Measurements from ENCODE around the gene POLR3F. TPM values are rescaled to one million over a fixed set of nuclear protein-coding genes. Genes with fewer than 3 reads are reported as not detected.

Gene POLR3F
- total and polyA plus RNA-seq, 9 of the 15 experiments (the other 6 are each of a cell fraction or from before 2014, with no cell fraction given) = 7.0 to 15.0 (median 9.6) TPM

DNA sequence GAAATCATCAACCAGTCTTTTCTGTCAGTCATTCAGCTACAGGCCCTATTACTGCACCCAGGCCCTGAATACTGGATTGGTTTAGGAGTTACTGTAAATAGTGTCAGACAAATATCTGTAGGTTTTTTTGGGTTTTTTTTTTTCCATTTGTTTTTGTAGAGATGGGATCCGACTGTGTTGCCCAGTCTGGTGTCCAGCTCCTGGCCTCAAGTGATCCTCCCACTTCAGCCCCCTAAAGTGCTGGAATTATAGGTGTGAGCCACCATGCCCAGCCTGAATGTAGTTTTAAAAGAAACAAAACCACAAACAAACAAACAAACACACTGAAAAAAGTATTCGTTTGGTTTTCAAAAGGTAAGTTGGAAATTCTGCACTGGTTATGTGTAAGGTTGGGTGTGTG is 40.0 kb upstream of the POLR3F start:
- Histone ChIP-seq H3K4me1 (replicated peaks in 1 of 2; ENCODE audit: control insufficient read depth in 2 of 2, insufficient read depth in 2 of 2, low read length in 2 of 2) (no peaks in the 10 kb centered on the region), H3K4me3 (no peak overlapping the region), H3K9me3 (replicated peaks; ENCODE audit: control insufficient read depth, insufficient read depth, low read depth, low read length) (no peaks in the 10 kb centered on the region), H3K9ac (ENCODE audit: insufficient read depth in 1 of 2, low read depth in 2 of 2, low read length in 2 of 2) (no peak overlapping the region), H3K27me3 (ENCODE audit: control insufficient read depth in 2 of 2, insufficient read depth in 2 of 2, low read length in 2 of 2) (peaks cover 0 to 6% of the 10 kb centered on the region in 2 experiments; a peak in 3 of 5 replicates), H3K9me1 (ENCODE audit: control insufficient read depth, insufficient read depth, low read length) (no peaks in the 10 kb centered on the region), H3K79me2 (ENCODE audit: control insufficient read depth, insufficient read depth, low read length) (no peaks in the 10 kb centered on the region), H3K4me2 (ENCODE audit: insufficient read depth, low read length) (no peak overlapping the region), H4K20me1 (replicated peaks; ENCODE audit: control insufficient read depth, insufficient read depth, low read length) (no peaks in the 10 kb centered on the region), H3K27ac (ENCODE audit: extremely low read depth, low read depth, low read length) (no peak overlapping the region), H3K36me3 (ENCODE audit: control insufficient read depth, insufficient read depth, low read length) (no peaks in the 10 kb centered on the region), H2AFZ (ENCODE audit: low read depth, low read length) (no peak overlapping the region)
- no peak for TF ChIP-seq ZNF165 (CRISPR knock-in tag; IDR thresholded peaks at IDR 0.05; ENCODE audit: borderline replicate concordance)
- TF ChIP-seq POU5F1 (IDR thresholded peaks at IDR 0.05; ENCODE audit: borderline replicate concordance, low read depth, low read length, partially characterized antibody) = no peak
- POLR2A ChIA-PET = no interaction called here
- no peak for DNase-seq (ENCODE audit: extremely low read depth in 1 of 4, low spot score in 3 of 4)
- CTCF ChIA-PET (ENCODE audit: low intra/inter-chr PET ratio) = no interaction called here
- FAIRE-seq = no peak
- ATAC-seq = no peak
- intact Hi-C loops (cut with micrococcal nuclease) (no loop called here), in situ Hi-C loops (cut with MboI) (no loop called here)
- BruUV-seq (replicated peaks) = no TSS peak
- WGBS (ENCODE audit: insufficient coverage, low coverage, missing lambda C conversion rate) = 0% methylated on average over 2 of the region's 2 CpGs

GRCh38 chr20:18428490-18429173 is 38.6 kb upstream of the POLR3F start:
- H3K79me2 ChIP-seq (ENCODE audit: control insufficient read depth, insufficient read depth, low read length) = no peaks in the 10 kb centered on the region
- H3K4me1 ChIP-seq (replicated peaks in 1 of 2; ENCODE audit: control insufficient read depth in 2 of 2, insufficient read depth in 2 of 2, low read length in 2 of 2) = no peaks in the 10 kb centered on the region
- in situ Hi-C loops (cut with MboI) = no loop called here
- no peak overlapping the region for H3K4me2 ChIP-seq (ENCODE audit: insufficient read depth, low read length)
- H3K27me3 ChIP-seq (ENCODE audit: control insufficient read depth in 2 of 2, insufficient read depth in 2 of 2, low read length in 2 of 2) = peaks cover 0 to 6% of the 10 kb centered on the region in 2 experiments; a peak in 3 of 5 replicates
- H3K4me3 ChIP-seq = no peak overlapping the region
- H3K9me3 ChIP-seq (replicated peaks; ENCODE audit: control insufficient read depth, insufficient read depth, low read depth, low read length) = no peaks in the 10 kb centered on the region
- ChIA-PET POLR2A (no interaction called here), CTCF (ENCODE audit: low intra/inter-chr PET ratio) (no interaction called here)
- intact Hi-C loops (cut with micrococcal nuclease) = no loop called here
- no peak overlapping the region for H3K27ac ChIP-seq (ENCODE audit: extremely low read depth, low read depth, low read length)
- no peak for DNase-seq (ENCODE audit: extremely low read depth in 1 of 4, low spot score in 3 of 4)
- H2AFZ ChIP-seq (ENCODE audit: low read depth, low read length) = no peak overlapping the region
- H3K9me1 ChIP-seq (ENCODE audit: control insufficient read depth, insufficient read depth, low read length) = no peaks in the 10 kb centered on the region
- no peak for FAIRE-seq
- 8% methylated on average over 3 of the region's 3 CpGs for whole genome bisulfite sequencing (ENCODE audit: insufficient coverage, low coverage, missing lambda C conversion rate)
- no peak overlapping the region for H3K9ac ChIP-seq (ENCODE audit: insufficient read depth in 1 of 2, low read depth in 2 of 2, low read length in 2 of 2)
- H3K36me3 ChIP-seq (ENCODE audit: control insufficient read depth, insufficient read depth, low read length) = no peaks in the 10 kb centered on the region
- no TSS peak for BruUV-seq (replicated peaks)
- no peaks in the 10 kb centered on the region for H4K20me1 ChIP-seq (replicated peaks; ENCODE audit: control insufficient read depth, insufficient read depth, low read length)
- no peak for ATAC-seq
- TF ChIP-seq ZNF282 (CRISPR knock-in tag; IDR thresholded peaks at IDR 0.05) (no peak), PTTG1 (tag; IDR thresholded peaks at IDR 0.05; ENCODE audit: low read depth) (no peak), ETV5 (CRISPR knock-in tag; IDR thresholded peaks at IDR 0.05; ENCODE audit: low read depth) (no peak), DEAF1 (CRISPR knock-in tag; IDR thresholded peaks at IDR 0.05) (no peak)
